Measurements from ENCODE around the gene NUP62CL.
"Not testable (repeated sequence)": the region's sequence is repeated elsewhere in the genome, so short reads cannot be mapped to it uniquely, and the experiment has no call there.

The NUP62CL gene

GRCh38 chrX:107207089-107207488 is 856 bp upstream of the NUP62CL start:
- TF ChIP-seq, protein P1, sequence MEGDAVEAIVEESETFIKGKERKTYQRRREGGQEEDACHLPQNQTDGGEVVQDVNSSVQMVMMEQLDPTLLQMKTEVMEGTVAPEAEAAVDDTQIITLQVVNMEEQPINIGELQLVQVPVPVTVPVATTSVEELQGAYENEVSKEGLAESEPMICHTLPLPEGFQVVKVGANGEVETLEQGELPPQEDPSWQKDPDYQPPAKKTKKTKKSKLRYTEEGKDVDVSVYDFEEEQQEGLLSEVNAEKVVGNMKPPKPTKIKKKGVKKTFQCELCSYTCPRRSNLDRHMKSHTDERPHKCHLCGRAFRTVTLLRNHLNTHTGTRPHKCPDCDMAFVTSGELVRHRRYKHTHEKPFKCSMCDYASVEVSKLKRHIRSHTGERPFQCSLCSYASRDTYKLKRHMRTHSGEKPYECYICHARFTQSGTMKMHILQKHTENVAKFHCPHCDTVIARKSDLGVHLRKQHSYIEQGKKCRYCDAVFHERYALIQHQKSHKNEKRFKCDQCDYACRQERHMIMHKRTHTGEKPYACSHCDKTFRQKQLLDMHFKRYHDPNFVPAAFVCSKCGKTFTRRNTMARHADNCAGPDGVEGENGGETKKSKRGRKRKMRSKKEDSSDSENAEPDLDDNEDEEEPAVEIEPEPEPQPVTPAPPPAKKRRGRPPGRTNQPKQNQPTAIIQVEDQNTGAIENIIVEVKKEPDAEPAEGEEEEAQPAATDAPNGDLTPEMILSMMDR (IDR thresholded peaks at IDR 0.05; ENCODE audit: insufficient read depth, low read depth, low read length, missing control alignments): no peak
- no peak overlapping the region for H3K4me3 ChIP-seq (ENCODE audit: low read length)
- DNase-seq (ENCODE audit: low read depth): no peak

DNA sequence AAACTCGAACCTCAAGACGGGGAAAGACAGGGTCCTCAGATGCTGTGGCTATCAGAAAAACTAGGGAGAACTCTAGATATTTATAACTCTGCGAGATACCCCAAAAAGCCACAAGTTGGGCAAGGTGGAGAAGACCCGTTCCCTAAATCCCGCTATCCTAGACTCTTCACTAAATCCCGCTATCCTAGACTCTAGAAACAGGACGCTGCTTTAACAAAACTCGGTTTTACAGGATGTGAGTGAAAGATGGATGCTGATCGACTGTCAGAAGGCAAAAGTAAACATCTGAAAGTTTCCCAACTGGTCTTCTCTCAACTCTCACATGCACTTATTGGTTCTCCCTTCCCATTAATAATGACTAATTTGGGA is 448 bp upstream of the NUP62CL start:
- TF ChIP-seq, protein P1 (IDR thresholded peaks at IDR 0.05; ENCODE audit: insufficient read depth, low read depth, low read length, missing control alignments): no peak
- DNase-seq (ENCODE audit: low read depth): no peak
- H3K4me3 ChIP-seq (ENCODE audit: low read length): peak overlapping the region; percentile 62

DNA sequence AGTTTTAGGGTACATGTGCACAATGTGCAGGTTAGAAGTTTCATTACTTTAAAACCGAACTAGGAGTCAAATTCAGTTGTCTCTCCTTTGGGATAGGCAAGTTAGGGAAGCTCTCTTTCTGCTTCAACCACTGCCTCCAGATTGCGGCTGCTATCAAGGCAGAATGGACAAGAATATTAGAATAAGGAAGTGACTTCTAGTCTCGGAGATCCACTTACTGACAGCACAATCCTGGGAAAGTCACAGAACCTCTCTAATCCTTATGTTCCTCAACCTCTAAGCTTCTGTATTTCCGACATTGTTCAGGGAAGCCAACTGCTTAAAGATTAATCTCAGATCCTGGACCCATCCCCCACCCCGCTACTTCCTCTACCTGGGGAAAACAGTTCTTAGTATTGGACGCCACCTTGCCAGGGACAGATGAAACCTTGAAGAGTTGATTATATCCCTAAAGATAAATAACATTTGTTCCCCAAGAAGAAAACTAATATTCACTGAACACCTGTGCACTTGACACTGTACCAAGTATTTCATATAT is 2.1 kb downstream of the NUP62CL start:
- H3K4me3 ChIP-seq (ENCODE audit: low read length): no peak overlapping the region
- no peak for DNase-seq (ENCODE audit: low read depth)
- TF ChIP-seq, protein P1 (IDR thresholded peaks at IDR 0.05; ENCODE audit: insufficient read depth, low read depth, low read length, missing control alignments): no peak

DNA sequence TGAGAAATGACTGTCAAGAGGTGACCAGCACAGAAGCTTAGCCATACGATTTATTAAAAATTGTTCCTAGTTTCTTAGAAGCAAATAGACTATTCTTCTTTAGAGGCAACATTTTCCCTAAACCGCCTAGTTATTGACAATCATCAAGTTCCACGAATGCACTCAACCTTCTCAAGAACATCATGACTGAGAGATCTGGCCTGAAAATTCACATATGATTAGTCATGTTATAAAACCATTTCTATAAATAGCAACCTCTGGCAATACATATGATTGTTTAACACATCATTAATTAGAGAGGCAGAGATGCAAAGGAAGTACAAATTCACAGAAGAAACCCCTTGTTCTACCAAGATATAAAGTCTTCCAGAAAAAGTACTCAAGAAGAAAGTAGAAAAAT is 6.7 kb downstream of the NUP62CL start:
- TF ChIP-seq, protein P1 (IDR thresholded peaks at IDR 0.05; ENCODE audit: insufficient read depth, low read depth, low read length, missing control alignments): no peak
- H3K4me3 ChIP-seq (ENCODE audit: low read length): no peak overlapping the region
- DNase-seq (ENCODE audit: low read depth): peak; percentile 0

DNA sequence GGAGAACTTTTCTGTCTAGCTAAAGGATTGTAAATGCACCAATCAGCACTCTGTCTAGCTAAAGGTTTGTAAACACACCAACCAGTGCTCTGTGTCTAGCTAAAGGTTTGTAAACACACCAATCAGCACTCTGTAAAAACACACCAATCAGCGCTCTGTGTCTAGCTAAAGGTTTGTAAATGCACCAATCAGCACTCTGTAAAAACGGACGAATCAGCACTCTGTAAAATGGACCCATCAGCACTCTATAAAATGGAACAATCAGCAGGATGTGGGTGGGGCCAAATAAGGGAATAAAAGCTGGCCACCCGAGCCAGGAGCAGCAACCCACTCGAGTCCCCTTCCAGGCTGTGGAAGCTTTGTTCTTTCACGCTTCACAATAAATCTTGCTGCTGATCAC is 8.2 kb downstream of the NUP62CL start:
- H3K4me3 ChIP-seq (ENCODE audit: low read length); DNase-seq (ENCODE audit: low read depth): not testable (repeated sequence)

DNA sequence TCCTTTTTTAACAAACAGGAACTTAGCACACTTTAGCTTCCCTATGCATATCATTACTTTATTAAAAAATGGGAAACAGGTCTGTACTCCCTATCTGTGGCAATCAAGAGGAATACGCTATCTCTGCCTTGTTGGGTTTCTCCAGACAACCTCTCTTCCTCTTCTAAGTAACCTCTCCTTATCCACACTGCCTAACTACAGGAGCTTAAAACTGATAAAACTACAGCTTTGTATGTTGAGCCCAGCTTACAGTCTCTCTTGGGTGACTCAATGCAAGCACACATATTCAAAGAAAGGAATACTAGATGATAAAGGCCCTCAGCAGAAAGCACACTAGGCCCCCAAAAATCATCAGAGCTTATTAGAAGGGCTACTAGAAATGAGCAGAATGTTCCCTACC is 8.9 kb downstream of the NUP62CL start:
- no peak for DNase-seq (ENCODE audit: low read depth)
- TF ChIP-seq, protein P1 (IDR thresholded peaks at IDR 0.05; ENCODE audit: insufficient read depth, low read depth, low read length, missing control alignments): no peak
- no peak overlapping the region for H3K4me3 ChIP-seq (ENCODE audit: low read length)

DNA sequence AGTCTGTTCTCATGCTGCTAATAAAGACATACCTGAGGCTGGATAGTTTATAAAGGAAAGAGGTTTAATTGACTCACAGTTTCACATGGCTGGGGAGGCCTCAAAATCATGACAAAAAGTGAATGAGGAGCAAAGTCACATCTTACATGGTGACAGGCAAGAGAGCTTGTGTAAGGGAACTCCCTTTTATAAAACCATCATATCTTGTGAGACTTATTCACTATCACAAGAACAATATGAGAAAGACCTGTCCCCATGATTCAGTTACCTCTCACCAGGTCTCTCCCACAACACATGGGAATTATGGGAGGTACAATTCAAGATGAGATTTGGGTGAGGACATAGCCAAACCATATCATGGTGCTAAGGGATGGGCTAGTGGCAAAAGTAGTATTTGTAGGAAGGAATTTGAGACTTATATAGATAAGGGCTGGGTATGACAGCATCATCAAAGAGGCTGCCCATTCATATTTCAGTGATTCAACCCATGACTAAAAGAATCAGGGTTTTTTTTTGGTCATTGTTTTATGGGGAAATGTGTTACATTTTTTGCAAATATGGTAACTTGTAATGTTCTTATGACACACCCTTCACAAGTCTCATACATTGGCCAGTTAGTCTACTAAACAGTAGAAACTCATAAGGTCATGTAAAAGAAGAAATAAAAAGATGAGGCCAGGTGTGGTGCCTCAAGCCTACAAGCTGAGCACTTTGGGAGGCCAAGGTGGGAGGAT is 34.7 kb downstream of the NUP62CL start:
- TF ChIP-seq, protein P1 (IDR thresholded peaks at IDR 0.05; ENCODE audit: insufficient read depth, low read depth, low read length, missing control alignments): no peak
- H3K4me3 ChIP-seq (ENCODE audit: low read length): no peak overlapping the region
- DNase-seq (ENCODE audit: low read depth): peak; percentile 14
